HepG2 (cell line): Measurements from ENCODE around the gene PTPN13.

Experiments used
- ATF6 ChIP-seq: sonication (generic); formaldehyde crosslinking; conservative IDR thresholded peaks from 2 replicates; pipeline ENCODE4 v1.4.0; 2020; ENCODE audit warnings: missing genetic modification reagents
- ATM ChIP-seq: fragments of 450-650 bp; IDR thresholded peaks from 2 replicates; pipeline ENCODE4 v1.7.1; 2017; ENCODE audit warnings: mild to moderate bottlenecking, borderline replicate concordance
- KDM3A ChIP-seq: IDR thresholded peaks from 2 replicates; pipeline ENCODE4 v1.6.1; 2018; ENCODE audit warnings: low read depth, missing compliant biosample characterization
- KLF9 ChIP-seq: IDR thresholded peaks from 2 replicates; pipeline ENCODE4 v1.6.1; 2016; ENCODE audit warnings: low read depth
- MLX ChIP-seq: IDR thresholded peaks from 2 replicates; pipeline ENCODE4 v1.6.1; 2016
- NFIC ChIP-seq: IDR thresholded peaks from 2 replicates; pipeline ENCODE4 v1.6.1; 2012; ENCODE audit warnings: mild to moderate bottlenecking, low read length, inconsistent platforms
- PRDM15 ChIP-seq: sonication (generic); formaldehyde crosslinking; IDR thresholded peaks from 2 replicates; pipeline ENCODE4 v1.4.0; 2020; ENCODE audit warnings: missing genetic modification reagents
- SMARCC2 ChIP-seq: fragments of 450-650 bp; IDR thresholded peaks from 2 replicates; pipeline ENCODE4 v1.6.1; 2017; ENCODE audit warnings: antibody characterized with exemption, mild to moderate bottlenecking
- STAT6 ChIP-seq: sonication (generic); formaldehyde crosslinking; IDR thresholded peaks from 2 replicates; pipeline ENCODE4 v1.4.0; 2020; ENCODE audit warnings: missing genetic modification reagents, mild to moderate bottlenecking, borderline replicate concordance
- TARDBP ChIP-seq: sonication (generic); formaldehyde crosslinking; IDR thresholded peaks from 2 replicates; pipeline ENCODE4 v1.8.0; 2022; ENCODE audit warnings: mild to moderate bottlenecking, missing genetic modification reagents
- TEAD2 ChIP-seq: sonication (generic); formaldehyde crosslinking; IDR thresholded peaks from 2 replicates; pipeline ENCODE4 v1.9.0; 2021; ENCODE audit warnings: missing genetic modification reagents
- ZNF543 ChIP-seq: sonication (generic); formaldehyde crosslinking; IDR thresholded peaks from 2 replicates; pipeline ENCODE4 v1.4.0; 2020; ENCODE audit warnings: mild to moderate bottlenecking, missing genetic modification reagents
- ZNF746 ChIP-seq: sonication (generic); formaldehyde crosslinking; IDR thresholded peaks from 2 replicates; pipeline ENCODE4 v1.8.0; 2022; ENCODE audit warnings: mild to moderate bottlenecking, missing genetic modification reagents

GRCh38 chr4:86759298-86759697, 165.2 kb downstream of the PTPN13 start:
- TF ChIP-seq NFIC, result no peak
- TF ChIP-seq ATF6 (CRISPR knock-in tag), result no peak
- no peak for TF ChIP-seq TARDBP (CRISPR knock-in tag)
- TF ChIP-seq MLX, result no peak
- TF ChIP-seq KLF9 (CRISPR knock-in tag), result no peak
- no peak for TF ChIP-seq PRDM15 (CRISPR knock-in tag)
- no peak for TF ChIP-seq STAT6 (CRISPR knock-in tag)
- no peak for TF ChIP-seq SMARCC2
- no peak for TF ChIP-seq ATM
- TF ChIP-seq ZNF746, result no peak
- no peak for TF ChIP-seq KDM3A
- TF ChIP-seq TEAD2 (CRISPR knock-in tag), result no peak
- no peak for TF ChIP-seq ZNF543 (CRISPR knock-in tag)
